GM06990 (cell line): ENCODE results near the gene KCNK7.
A peak's percentile ranks its signal among the peaks of the same experiment; 100 is the strongest.

Experiments used
- DNase-seq: peaks from one replicate; pipeline ENCODE4 v3.0.0-alpha.2; 2011; ENCODE audit not compliant: insufficient read length; ENCODE audit errors: extremely low read depth
- H3K27me3 ChIP-seq: replicated peaks from 2 replicates; pipeline ENCODE4 v1.6.0; 2011; ENCODE audit warnings: low read length; ENCODE audit not compliant: control insufficient read depth, insufficient read depth
- H3K36me3 ChIP-seq: 2 replicates; pipeline ENCODE4 v1.5.1; 2011; ENCODE audit warnings: low read length; ENCODE audit not compliant: control insufficient read depth, insufficient read depth
- H3K4me3 ChIP-seq: replicated peaks from 2 replicates; pipeline ENCODE4 v1.5.1; 2011; ENCODE audit warnings: low read depth, mild to moderate bottlenecking, control low read depth, low read length
- TF ChIP-seq, protein P1 (sequence below): IDR thresholded peaks from 2 replicates; pipeline ENCODE4 v1.5.1; 2011; ENCODE audit warnings: low read length, control low read depth, mild to moderate bottlenecking, inconsistent platforms; ENCODE audit not compliant: insufficient read depth, poor library complexity, severe bottlenecking

KCNK7 gene

DNA sequence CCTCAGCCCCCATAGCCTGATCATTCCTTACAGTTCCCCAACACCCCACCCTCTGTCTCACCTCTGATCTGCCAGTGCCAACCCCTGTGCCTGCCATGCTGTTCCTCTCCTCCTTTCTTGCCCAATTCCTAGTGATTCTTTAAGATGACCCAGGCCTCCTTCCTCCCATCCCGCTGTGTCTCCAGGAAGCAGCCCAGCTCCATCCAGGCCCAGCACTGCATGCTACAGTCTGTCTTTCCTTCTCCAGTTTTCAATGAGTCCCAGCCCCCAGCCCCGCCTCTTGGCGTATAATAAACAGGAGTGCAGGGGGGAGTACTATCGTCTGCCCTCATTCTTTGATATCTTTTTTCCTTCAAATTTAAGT, 49.8 kb downstream of the KCNK7 start:
- Histone ChIP-seq H3K36me3 (no peaks in the 10 kb centered on the region), H3K4me3 (peak overlapping the region; percentile 62), H3K27me3 (no peaks in the 10 kb centered on the region)
- TF ChIP-seq, protein P1, sequence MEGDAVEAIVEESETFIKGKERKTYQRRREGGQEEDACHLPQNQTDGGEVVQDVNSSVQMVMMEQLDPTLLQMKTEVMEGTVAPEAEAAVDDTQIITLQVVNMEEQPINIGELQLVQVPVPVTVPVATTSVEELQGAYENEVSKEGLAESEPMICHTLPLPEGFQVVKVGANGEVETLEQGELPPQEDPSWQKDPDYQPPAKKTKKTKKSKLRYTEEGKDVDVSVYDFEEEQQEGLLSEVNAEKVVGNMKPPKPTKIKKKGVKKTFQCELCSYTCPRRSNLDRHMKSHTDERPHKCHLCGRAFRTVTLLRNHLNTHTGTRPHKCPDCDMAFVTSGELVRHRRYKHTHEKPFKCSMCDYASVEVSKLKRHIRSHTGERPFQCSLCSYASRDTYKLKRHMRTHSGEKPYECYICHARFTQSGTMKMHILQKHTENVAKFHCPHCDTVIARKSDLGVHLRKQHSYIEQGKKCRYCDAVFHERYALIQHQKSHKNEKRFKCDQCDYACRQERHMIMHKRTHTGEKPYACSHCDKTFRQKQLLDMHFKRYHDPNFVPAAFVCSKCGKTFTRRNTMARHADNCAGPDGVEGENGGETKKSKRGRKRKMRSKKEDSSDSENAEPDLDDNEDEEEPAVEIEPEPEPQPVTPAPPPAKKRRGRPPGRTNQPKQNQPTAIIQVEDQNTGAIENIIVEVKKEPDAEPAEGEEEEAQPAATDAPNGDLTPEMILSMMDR, result no peak
- no peak for DNase-seq
